Mammary epithelial cell (primary cell): Measurements from ENCODE around the gene PPEF1.

Source experiments
- CTCF ChIP-seq, 2 donors: IDR thresholded peaks in 1 of 2; conservative IDR thresholded peaks in 1 of 2; 2 replicates each; pipeline ENCODE4 v1.5.1; 2011 to 2012; ENCODE audit warnings: inconsistent platforms in 2 of 2, low read length in 2 of 2, mild to moderate bottlenecking in 2 of 2, control low read depth in 1 of 2, low read depth in 1 of 2; ENCODE audit not compliant: insufficient read depth in 1 of 2; ENCODE audit errors: extremely low read depth in 1 of 2
- EZH2 ChIP-seq: IDR thresholded peaks from 2 replicates; pipeline ENCODE4 v1.6.1; 2012; ENCODE audit warnings: low read length, inconsistent platforms, borderline replicate concordance

- TF ChIP-seq CTCF (conservative IDR thresholded peaks at IDR 0.05 in 1 of 2, IDR thresholded peaks at IDR 0.05 in 1 of 2; ENCODE audit: extremely low read depth in 1 of 2, insufficient read depth in 1 of 2, low read depth in 1 of 2, low read length in 2 of 2) (no peak), EZH2 (no peak)
These were observed 19.5 kb upstream of the PPEF1 start for GRCh38 chrX:18687856-18688495.
